PC-9 (cell line): Measurements from ENCODE around the gene MS4A15.

Experiments
- EZH2 ChIP-seq: fragments of 200-600 bp; sonication (generic); IDR thresholded peaks from 2 replicates; pipeline ENCODE4 v1.8.0; 2017; ENCODE audit warnings: antibody characterized with exemption, low read depth
- TF ChIP-seq, protein P1 (sequence below): fragments of 200-600 bp; sonication (generic); conservative IDR thresholded peaks from 2 replicates; pipeline ENCODE4 v1.6.1; 2017; ENCODE audit warnings: mixed run types, antibody characterized with exemption, mild to moderate bottlenecking, moderate library complexity

DNA sequence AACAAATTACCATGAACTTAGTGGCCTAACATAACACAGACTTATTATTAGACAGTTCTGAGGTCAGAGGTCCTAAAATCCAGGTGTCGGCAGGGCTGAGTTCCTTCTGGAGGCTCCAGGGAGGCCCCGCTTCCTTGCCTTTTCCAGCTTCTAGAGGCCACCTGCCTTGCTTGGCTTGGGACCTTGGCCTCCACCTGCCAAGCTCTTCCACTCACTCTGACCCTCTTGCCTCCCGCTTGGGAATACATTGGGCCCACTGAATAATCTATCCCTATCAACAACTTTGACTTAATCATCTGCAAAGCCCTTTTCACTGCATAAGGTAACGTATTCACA lies 25.3 kb downstream of the MS4A15 start:
- TF ChIP-seq EZH2: no peak
- TF ChIP-seq, protein P1, sequence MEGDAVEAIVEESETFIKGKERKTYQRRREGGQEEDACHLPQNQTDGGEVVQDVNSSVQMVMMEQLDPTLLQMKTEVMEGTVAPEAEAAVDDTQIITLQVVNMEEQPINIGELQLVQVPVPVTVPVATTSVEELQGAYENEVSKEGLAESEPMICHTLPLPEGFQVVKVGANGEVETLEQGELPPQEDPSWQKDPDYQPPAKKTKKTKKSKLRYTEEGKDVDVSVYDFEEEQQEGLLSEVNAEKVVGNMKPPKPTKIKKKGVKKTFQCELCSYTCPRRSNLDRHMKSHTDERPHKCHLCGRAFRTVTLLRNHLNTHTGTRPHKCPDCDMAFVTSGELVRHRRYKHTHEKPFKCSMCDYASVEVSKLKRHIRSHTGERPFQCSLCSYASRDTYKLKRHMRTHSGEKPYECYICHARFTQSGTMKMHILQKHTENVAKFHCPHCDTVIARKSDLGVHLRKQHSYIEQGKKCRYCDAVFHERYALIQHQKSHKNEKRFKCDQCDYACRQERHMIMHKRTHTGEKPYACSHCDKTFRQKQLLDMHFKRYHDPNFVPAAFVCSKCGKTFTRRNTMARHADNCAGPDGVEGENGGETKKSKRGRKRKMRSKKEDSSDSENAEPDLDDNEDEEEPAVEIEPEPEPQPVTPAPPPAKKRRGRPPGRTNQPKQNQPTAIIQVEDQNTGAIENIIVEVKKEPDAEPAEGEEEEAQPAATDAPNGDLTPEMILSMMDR: no peak
